KG1 (cell line): ENCODE results near the gene CELSR3.

Source experiments
- DNase-seq: peaks from one replicate; lab custom pipeline; 2025; lab: John Stamatoyannopoulos, UW

The CELSR3 gene

GRCh38 chr3:48662753-48663488, at the start of gene CELSR3:
Gene CELSR3, minus strand, starts transcription at chr3:48662886. Its CDS starts 252 bp downstream, at chr3:48662634.
- no peak for DNase-seq

- DNase-seq: no peak
Measured at GRCh38 chr3:48711727-48712126, 49.0 kb upstream of the CELSR3 start.

GRCh38 chr3:48709051-48709461, 46.4 kb upstream of the CELSR3 start:
- no peak for DNase-seq

- no peak for DNase-seq
Measured at GRCh38 chr3:48708481-48708889, 45.8 kb upstream of the CELSR3 start.

- no peak for DNase-seq
Measured at GRCh38 chr3:48707157-48707556, 44.5 kb upstream of the CELSR3 start.

- no peak for DNase-seq
Measured at GRCh38 chr3:48702320-48702920, 39.7 kb upstream of the CELSR3 start.

- DNase-seq: no peak
Measured at GRCh38 chr3:48700731-48701405, 38.2 kb upstream of the CELSR3 start.

- no peak for DNase-seq
Measured at GRCh38 chr3:48698891-48699290, 36.2 kb upstream of the CELSR3 start.

GRCh38 chr3:48697952-48698351, 35.3 kb upstream of the CELSR3 start:
- no peak for DNase-seq

GRCh38 chr3:48696601-48697000, 33.9 kb upstream of the CELSR3 start:
- DNase-seq: no peak

- DNase-seq: no peak
Measured at GRCh38 chr3:48696156-48696555, 33.5 kb upstream of the CELSR3 start.

- DNase-seq: no peak
Measured at GRCh38 chr3:48695393-48695753, 32.7 kb upstream of the CELSR3 start.

GRCh38 chr3:48694610-48695392, 32.1 kb upstream of the CELSR3 start:
- no peak for DNase-seq

- no peak for DNase-seq
Measured at GRCh38 chr3:48693826-48694225, 31.1 kb upstream of the CELSR3 start.

- no peak for DNase-seq
Measured at GRCh38 chr3:48692551-48692950, 29.9 kb upstream of the CELSR3 start.

GRCh38 chr3:48690846-48691458, 28.3 kb upstream of the CELSR3 start:
- no peak for DNase-seq

GRCh38 chr3:48689384-48689783, 26.7 kb upstream of the CELSR3 start:
- DNase-seq: no peak

GRCh38 chr3:48688737-48689075, 26.0 kb upstream of the CELSR3 start:
- no peak for DNase-seq

- no peak for DNase-seq
Measured at GRCh38 chr3:48688032-48688736, 25.5 kb upstream of the CELSR3 start.

- no peak for DNase-seq
Measured at GRCh38 chr3:48687220-48687678, 24.6 kb upstream of the CELSR3 start.

- DNase-seq: no peak
Measured at GRCh38 chr3:48686538-48687219, 24.0 kb upstream of the CELSR3 start.
